Measurements from ENCODE around the gene DNAAF1.
"Not testable (repeated sequence)": the region's sequence is repeated elsewhere in the genome, so short reads cannot be mapped to it uniquely, and the experiment has no call there.

GRCh38 chr16:84111949-84112348 is 33.2 kb upstream of the DNAAF1 start:
- TF ChIP-seq CTCF, POLR2AphosphoS5 (IDR thresholded peaks at IDR 0.05): not testable (repeated sequence)
